ENCODE measurements around the gene RORC.

GRCh38 chr1:151763990-151764389, 67.6 kb downstream of the RORC start:
- TF ChIP-seq, protein P1, sequence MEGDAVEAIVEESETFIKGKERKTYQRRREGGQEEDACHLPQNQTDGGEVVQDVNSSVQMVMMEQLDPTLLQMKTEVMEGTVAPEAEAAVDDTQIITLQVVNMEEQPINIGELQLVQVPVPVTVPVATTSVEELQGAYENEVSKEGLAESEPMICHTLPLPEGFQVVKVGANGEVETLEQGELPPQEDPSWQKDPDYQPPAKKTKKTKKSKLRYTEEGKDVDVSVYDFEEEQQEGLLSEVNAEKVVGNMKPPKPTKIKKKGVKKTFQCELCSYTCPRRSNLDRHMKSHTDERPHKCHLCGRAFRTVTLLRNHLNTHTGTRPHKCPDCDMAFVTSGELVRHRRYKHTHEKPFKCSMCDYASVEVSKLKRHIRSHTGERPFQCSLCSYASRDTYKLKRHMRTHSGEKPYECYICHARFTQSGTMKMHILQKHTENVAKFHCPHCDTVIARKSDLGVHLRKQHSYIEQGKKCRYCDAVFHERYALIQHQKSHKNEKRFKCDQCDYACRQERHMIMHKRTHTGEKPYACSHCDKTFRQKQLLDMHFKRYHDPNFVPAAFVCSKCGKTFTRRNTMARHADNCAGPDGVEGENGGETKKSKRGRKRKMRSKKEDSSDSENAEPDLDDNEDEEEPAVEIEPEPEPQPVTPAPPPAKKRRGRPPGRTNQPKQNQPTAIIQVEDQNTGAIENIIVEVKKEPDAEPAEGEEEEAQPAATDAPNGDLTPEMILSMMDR (conservative IDR thresholded peaks at IDR 0.05 in 1 of 2, IDR thresholded peaks at IDR 0.05 in 1 of 2; ENCODE audit: extremely low read depth in 1 of 2, insufficient read depth in 1 of 2, low read depth in 1 of 2, low read length in 2 of 2) = no peak
- TF ChIP-seq EZH2 (IDR thresholded peaks at IDR 0.05; ENCODE audit: borderline replicate concordance, low read length) = no peak
